Vagina (tissue), 2 donors: ENCODE data around the gene SNRNP70.

ENCODE experiments used
- CTCF ChIP-seq, 3 experiments: fragments of 450-650 bp in 2 of 3; fragments of 200-600 bp in 1 of 3; sonication (generic) in 1 of 3; IDR thresholded peaks; one replicate each; pipeline ENCODE4 v1.5.1; 2017 to 2019; ENCODE audit warnings: antibody characterized with exemption in 3 of 3, mild to moderate bottlenecking in 2 of 3, moderate library complexity in 2 of 3
- POLR2A ChIP-seq, 2 donors: fragments of 450-650 bp; IDR thresholded peaks; one replicate each; pipeline ENCODE4 v1.6.1; 2017; ENCODE audit warnings: antibody characterized with exemption in 2 of 2, mild to moderate bottlenecking in 2 of 2, moderate library complexity in 2 of 2

GRCh38 chr19:49149652-49150105 lies 64.4 kb downstream of the SNRNP70 start:
- TF ChIP-seq POLR2A (IDR thresholded peaks at IDR 0.05) (no peak), CTCF (IDR thresholded peaks at IDR 0.05) (no peak)
